Mucosa of descending colon (tissue), 3 donors: ENCODE measurements around the gene CD99. TPM values are rescaled to one million over a fixed set of nuclear protein-coding genes. Genes with fewer than 3 reads are reported as not detected.

ENCODE experiments used
- ATAC-seq: fragments of 200-7000 bp; cut with Tn5 transposase; one replicate; pipeline ENCODE4 v1.9.1; 2020; ENCODE audit warnings: mild to moderate bottlenecking, moderate library complexity
- DNase-seq, 3 donors: peaks; one replicate each; pipeline ENCODE4 v3.0.0-alpha.2; 2020
- H3K36me3 ChIP-seq: fragments of 200-600 bp; one replicate; pipeline ENCODE4 v1.8.0; 2021; ENCODE audit warnings: low read depth, mild to moderate bottlenecking
- H3K4me1 ChIP-seq: fragments of 200-600 bp; one replicate; pipeline ENCODE4 v1.8.0; 2021; ENCODE audit warnings: low read depth, mild to moderate bottlenecking
- H3K4me3 ChIP-seq: fragments of 200-600 bp; one replicate; pipeline ENCODE4 v1.8.0; 2021; ENCODE audit warnings: mild to moderate bottlenecking
- H3K9me3 ChIP-seq: fragments of 200-600 bp; one replicate; pipeline ENCODE4 v1.8.0; 2021; ENCODE audit warnings: mild to moderate bottlenecking
- CTCF ChIP-seq: fragments of 200-600 bp; IDR thresholded peaks from one replicate; pipeline ENCODE4 v1.8.0; 2022; ENCODE audit warnings: antibody characterized with exemption, mild to moderate bottlenecking
- intact Hi-C, 2 donors: fragments of 100-400 bp; cut with DNase I in 1 of 2; cut with micrococcal nuclease in 1 of 2; formaldehyde crosslinking; loops; one replicate each; pipeline versions ENCODE4 v1.11.0 to v1.11.1; 2022; cut with DNase I, micrococcal nuclease
- total RNA-seq, 3 donors: library from RNA; stranded (reverse); fragmentation: NEBNext Ultra II Directional in 2 of 3; extraction: Animal tissue kit (Norgen Biotek cat#: 25700) in 2 of 3; gene quantifications; one replicate each; pipeline versions ENCODE4 v1.2.1 to v1.2.4, GENCODE V29; 2021 to 2023
- donor health status: DM: no; HTN: no; CAD: no; lungs with moderate emphysema.
- donor health status: DM: no; HTN: no; CAD: no.
- donor health status: DM: no; HTN: yes; CAD: no.

Gene CD99
- total RNA-seq, 3 donors from 2014 or later = 147 to 326 (median 171) TPM

GRCh38 chrX:2697741-2698299, 6.7 kb downstream of the CD99 start:
- H3K4me3 ChIP-seq = no peak overlapping the region
- peaks cover 21% of the 10 kb centered on the region for H3K4me1 ChIP-seq
- intact Hi-C loops = no loop called here
- ATAC-seq (no peak), DNase-seq (no peak)
- H3K36me3 ChIP-seq = no peaks in the 10 kb centered on the region
- H3K9me3 ChIP-seq = no peaks in the 10 kb centered on the region
- no peak for TF ChIP-seq CTCF

- no peak overlapping the region for H3K4me3 ChIP-seq
- DNase-seq (no peak), ATAC-seq (no peak)
- no peaks in the 10 kb centered on the region for H3K9me3 ChIP-seq
- H3K4me1 ChIP-seq = peaks cover 27% of the 10 kb centered on the region
- intact Hi-C loops = no loop called here
- no peak for TF ChIP-seq CTCF
- H3K36me3 ChIP-seq = no peaks in the 10 kb centered on the region
Observed at GRCh38 chrX:2698604-2699003, 7.5 kb downstream of the CD99 start.

- DNase-seq (no peak), ATAC-seq (no peak)
- Histone ChIP-seq H3K4me1 (peaks cover 40% of the 10 kb centered on the region), H3K4me3 (no peak overlapping the region), H3K36me3 (no peaks in the 10 kb centered on the region), H3K9me3 (no peaks in the 10 kb centered on the region)
- no peak for TF ChIP-seq CTCF
- intact Hi-C loops = no loop called here
Observed at GRCh38 chrX:2699959-2700358, 8.9 kb downstream of the CD99 start.

- H3K4me3 ChIP-seq = no peak overlapping the region
- no peak for DNase-seq
- H3K36me3 ChIP-seq = no peaks in the 10 kb centered on the region
- intact Hi-C loops = no loop called here
- TF ChIP-seq CTCF = no peak
- no peak for ATAC-seq
- H3K4me1 ChIP-seq = peaks cover 40% of the 10 kb centered on the region
- H3K9me3 ChIP-seq = no peaks in the 10 kb centered on the region
Observed at GRCh38 chrX:2700405-2701320, 9.6 kb downstream of the CD99 start.

- DNase-seq (no peak), ATAC-seq (no peak)
- H3K36me3 ChIP-seq = no peaks in the 10 kb centered on the region
- H3K9me3 ChIP-seq = no peaks in the 10 kb centered on the region
- no peak overlapping the region for H3K4me3 ChIP-seq
- H3K4me1 ChIP-seq = peaks cover 38% of the 10 kb centered on the region
- no peak for TF ChIP-seq CTCF
- intact Hi-C loops = no loop called here
Observed at GRCh38 chrX:2701600-2701999, 10.5 kb downstream of the CD99 start.
